Middle frontal gyrus (tissue), 1 donor: ENCODE results near the gene JARID2.
"Not testable (repeated sequence)": the region's sequence is repeated elsewhere in the genome, so short reads cannot be mapped to it uniquely, and the experiment has no call there.

Experiments used
- DNase-seq: peaks from one replicate; pipeline ENCODE4 v3.0.0-alpha.2; 2015; ENCODE audit warnings: low spot score; ENCODE audit errors: extremely low spot score

The JARID2 gene

DNA sequence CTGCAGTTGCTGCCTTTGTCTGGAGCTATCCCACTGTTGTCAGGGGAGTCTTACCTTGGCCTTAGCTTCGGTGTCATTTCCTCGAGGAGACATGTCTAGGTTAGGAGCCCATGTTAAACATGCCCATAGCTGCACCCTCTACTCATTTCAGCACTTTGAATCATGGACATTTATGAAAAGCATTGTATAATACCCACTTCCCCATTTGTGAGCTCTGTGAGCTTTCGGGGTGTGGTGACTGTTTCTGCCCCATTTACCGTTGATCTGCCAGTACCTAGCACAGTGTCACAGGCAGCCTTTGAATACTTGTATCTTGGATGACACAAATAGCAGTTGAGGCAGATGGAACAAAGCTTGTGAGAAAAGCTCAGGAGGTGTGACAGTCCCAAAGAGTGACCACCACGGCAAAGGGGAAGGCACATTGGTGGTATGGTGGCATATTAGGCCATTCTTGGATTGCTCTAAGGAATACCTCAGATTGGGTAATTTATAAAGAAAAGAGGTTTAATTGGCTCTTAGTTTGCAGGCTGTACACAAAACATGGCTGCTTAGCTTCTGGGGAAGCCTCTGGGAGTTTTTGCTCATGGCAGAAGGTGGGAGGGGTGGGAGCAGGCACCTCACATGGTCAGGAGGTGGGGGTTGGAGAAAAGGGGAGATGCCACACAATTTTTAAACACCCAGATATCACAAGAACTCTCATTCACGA is 42.0 kb downstream of the JARID2 start:
- DNase-seq, result no peak

DNA sequence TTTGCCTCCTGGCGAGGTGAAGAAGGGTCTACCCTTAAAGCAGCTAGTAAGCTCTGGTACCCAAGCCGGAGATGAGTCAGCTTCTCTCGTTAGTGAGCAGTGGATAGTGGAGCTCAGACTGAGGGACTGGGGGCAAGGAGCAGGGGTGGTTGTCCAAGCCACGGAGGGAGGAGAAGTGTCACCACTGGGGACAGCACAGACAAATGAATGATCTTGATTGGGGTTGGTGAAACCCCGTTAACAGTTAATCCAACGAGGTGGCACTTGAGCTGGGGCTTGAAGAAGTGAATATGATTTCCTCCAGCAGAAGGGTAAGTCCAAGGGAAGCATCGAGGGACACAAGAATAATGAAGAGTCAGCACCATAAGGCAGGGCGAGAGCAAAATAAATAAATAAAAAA is 43.0 kb downstream of the JARID2 start:
- no peak for DNase-seq

DNA sequence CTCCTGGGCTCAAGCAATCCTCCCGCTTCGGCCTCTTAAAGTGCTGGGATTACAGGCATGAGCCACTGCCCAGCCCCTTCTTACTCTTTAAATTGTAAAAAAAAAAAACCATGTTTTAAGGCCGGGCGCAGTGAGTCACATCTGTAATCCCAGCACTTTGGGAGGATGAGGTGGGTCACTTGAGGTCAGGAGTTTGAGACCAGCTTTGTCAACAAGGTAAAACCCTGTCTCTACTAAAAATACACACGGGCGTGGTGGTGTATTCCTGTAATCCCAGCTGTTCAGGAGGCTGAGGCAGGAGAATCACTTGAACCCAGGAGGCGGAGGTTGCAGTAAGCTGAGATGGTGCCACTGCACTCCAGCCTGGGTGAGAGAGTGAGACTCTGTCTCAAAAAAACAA is 43.6 kb downstream of the JARID2 start:
- not testable (repeated sequence) for DNase-seq

DNA sequence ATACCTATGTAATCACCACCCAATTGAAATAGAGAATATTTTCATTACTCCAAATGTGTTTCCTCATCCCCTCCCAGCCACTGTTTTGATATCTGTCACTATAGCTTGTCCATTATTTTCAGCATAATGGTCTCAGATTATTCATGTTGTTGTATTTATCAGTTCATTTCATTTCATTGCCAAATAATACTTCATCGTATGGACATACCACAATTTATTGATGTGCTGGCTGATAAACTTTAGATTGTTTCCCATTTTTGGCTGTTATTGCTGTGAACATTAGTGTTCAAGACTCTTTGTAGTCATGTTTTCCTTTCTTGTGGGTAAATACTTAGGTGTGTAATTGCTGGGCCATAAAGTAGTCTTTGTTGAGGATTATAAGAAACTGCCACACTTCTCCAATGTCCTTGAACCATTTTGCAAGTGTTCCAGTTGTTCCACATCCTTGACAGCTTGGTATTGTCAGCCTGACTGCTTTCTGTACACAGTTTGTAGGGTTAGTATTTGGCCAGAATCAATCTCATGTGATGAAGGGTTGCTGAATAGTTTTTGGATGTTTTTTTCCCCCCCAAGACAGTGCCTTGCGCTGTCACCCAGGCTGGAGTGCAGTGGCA is 44.3 kb downstream of the JARID2 start:
- DNase-seq, result no peak

DNA sequence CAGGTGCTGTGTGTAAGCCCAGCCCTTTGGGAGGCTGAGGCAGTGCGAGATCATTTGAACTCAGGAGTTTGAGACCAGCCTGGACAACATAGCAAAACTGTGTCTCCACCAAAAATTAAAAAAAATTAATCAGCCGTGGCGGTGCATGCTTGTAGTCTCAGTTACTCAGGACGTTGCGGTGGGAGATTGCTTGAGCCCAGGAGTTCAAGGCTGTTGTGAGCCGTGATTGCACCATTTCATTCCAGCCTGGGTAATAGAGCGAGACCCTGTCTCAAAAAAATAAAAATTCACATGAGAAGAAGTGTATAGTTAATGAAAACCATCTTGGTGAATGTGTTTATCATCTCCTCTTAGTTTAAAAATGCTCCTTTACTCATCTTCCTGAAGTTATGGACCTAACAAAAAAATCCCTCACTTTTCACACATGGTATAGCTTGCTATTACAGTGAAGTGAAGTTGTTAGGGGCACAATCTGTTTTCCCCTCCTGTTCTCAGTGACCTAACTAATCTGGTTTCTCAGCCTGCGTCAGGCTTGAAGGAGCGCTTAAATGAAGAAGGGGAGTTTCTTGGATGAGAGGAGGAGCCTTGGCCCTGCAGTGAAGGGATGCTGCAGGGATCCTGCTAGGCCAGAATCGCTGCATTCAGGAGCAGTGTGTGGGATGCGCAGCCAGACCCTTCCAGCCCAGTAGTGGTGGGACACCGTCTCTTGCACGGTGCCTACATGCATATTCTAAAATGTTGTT is 45.3 kb downstream of the JARID2 start:
- DNase-seq, result no peak

- no peak for DNase-seq
Observed at GRCh38 chr6:15292721-15293302, 46.9 kb downstream of the JARID2 start.

GRCh38 chr6:15293674-15294073 is 47.8 kb downstream of the JARID2 start:
- no peak for DNase-seq

- no peak for DNase-seq
Observed at GRCh38 chr6:15294504-15294903, 48.6 kb downstream of the JARID2 start.

GRCh38 chr6:15296249-15296648 is 50.4 kb downstream of the JARID2 start:
- DNase-seq, result no peak

DNA sequence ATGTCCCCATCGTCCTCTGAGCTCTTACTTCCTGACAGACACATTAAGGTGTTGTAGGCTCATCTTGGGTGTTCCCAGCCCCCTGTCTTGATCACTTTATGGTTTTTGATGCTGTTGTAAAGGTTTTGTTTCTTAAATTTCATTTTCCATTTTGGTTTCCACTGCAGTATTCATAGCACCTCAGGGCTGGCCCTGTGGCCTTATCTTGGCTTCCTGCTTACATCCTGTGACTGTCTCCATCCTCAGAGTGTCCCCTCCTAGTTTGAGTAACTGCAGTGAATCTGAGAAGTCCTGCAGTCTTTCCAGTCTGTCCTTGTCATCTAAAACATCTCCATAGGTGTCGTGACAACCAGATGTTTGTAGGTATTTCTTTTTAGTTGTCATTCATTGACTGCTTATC is 50.9 kb downstream of the JARID2 start:
- DNase-seq, result no peak

DNA sequence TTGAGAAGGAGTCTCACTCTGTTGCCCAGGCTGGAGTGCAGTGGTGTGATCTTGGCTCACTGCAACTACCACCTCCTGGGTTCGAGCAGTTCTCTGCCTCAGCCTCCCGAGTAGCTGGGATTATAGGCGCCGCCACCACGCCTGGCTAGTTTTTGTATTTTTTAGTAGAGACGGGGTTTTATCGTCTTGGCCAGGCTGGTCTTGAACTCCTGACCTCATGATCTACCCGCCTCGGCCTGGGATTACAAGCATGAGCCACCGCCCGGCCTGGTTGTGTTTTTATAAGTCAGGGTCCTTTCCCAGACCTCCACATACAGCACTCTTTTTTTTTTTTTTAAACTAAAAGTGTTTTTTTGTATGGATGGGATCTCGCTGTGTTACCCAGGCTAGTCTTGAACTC is 51.3 kb downstream of the JARID2 start:
- DNase-seq, result not testable (repeated sequence)

- DNase-seq, result no peak
Observed at GRCh38 chr6:15297895-15298590, 52.2 kb downstream of the JARID2 start.

DNA sequence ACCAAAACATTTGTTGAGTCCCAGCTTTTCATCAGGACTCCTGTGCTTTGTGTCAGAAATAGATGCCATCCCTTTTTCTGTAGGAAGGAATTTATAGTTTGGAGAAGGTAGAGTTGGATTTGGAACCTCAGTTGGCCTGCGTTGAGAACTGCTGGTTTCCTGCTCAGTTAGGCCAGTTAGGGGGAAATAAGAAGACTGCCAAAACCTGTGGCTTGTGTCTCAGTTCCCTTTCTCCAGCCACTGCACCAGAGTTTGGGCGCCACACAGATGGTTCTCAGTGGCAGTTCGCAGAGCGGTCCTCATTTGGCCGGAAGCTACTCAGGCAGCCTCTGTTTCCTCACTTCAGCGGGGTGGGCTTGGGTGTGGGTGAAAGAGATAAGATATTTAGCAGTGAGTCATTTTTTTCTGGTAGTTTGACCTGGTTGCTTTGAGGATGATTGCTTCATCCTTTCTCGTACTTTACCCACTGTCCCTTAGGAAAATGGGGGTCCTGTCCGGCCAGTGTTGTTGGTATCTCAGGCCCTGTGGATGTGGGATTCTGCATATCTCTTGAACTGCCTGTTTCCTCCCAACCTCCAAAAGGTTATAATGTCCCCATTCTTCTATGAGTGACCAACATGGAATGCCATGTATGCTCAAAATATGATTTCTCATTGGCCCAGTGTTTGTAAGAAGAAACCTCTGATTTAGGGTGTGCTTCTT is 53.7 kb downstream of the JARID2 start:
- no peak for DNase-seq

DNA sequence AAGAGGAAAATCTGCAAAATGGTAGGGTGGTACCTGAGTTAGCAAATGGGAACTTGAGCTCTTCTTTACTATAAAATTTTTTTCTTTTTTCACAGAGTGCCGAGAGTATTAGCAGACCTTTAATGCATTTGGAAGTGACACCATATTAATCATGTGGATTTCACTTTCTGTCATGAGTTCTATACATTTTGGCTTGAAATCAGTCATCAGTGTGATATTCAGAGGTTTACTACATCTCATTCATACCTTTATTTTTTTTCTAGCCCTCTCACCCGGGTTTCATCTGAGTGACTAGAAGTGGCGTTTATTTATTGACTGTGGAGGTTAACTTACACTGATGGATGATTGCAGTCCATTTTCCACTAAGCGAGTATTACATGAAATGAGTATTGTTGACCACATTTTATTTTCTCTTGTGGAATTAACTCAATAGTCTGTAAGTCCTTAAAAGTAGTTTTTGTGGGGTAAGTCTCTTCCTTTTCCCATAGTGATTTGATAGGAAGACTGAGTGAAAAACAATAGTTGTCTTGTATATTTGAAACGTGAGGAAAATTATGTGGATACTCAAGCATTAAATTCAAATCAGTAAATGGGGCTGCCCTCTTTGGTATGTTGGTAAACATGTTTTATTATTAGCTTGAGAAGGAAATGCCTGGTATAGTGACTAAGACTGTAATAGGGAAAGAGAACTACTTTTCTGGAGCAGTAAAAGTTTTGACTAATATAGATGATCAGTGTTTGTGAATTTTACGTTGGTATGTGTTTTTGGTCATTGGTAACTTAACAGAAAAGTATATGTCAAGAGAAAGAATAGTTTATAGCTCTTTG is 55.5 kb downstream of the JARID2 start:
- DNase-seq, result no peak

DNA sequence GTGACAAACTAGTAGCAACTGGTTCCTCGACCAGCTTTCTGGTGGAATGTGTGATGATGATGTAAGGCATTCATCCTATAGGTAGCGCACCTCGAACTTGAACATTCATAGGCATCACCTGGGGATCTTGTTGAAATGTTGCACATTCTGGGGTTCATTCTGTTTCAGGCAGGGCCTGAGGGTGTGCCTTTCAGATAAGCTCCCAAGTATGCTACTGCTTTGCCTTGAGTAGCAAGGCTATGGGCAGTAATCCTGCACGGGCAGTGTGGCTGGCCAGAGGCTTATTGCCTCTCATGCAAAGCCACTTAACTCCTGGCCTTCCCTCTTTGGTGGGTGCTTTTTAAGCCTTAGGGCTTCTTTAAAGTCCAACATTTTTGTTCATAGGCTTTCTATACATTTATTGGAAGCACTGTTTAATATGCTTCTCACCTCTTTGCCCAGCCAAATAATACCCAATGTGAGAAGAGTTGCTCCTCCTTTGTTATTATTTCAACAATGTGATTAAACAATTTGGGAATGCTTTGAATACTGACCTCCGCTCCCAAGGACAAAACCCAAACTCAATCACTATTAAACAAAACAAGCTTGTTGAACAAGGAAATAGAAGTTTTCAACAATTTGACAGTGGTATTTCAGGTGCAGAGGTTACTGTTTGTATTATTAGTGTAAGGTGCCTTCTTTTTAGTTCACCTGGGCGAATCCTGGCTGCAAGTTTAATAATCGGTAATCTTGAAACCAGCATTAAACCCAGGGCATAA is 57.5 kb downstream of the JARID2 start:
- no peak for DNase-seq

- DNase-seq, result no peak
Observed at GRCh38 chr6:15303920-15304291, 58.0 kb downstream of the JARID2 start.

- no peak for DNase-seq
Observed at GRCh38 chr6:15304337-15305042, 58.6 kb downstream of the JARID2 start.

GRCh38 chr6:15305496-15305895 is 59.6 kb downstream of the JARID2 start:
- no peak for DNase-seq

- no peak for DNase-seq
Observed at GRCh38 chr6:15305909-15306308, 60.0 kb downstream of the JARID2 start.
